Thyroid gland (tissue), 4 donors: Measurements from ENCODE around the gene DCXR.

Experiments used
- CTCF ChIP-seq, 6 experiments: fragments of 200-600 bp in 3 of 6; fragments of 450-650 bp in 3 of 6; sonication (generic) in 3 of 6; IDR thresholded peaks; one replicate each; pipeline ENCODE4 v1.5.1; 2016 to 2019; ENCODE audit warnings: antibody characterized with exemption in 6 of 6, mild to moderate bottlenecking in 2 of 6, inconsistent platforms in 1 of 6, moderate library complexity in 1 of 6
- POLR2A ChIP-seq, 2 donors: fragments of 450-650 bp; IDR thresholded peaks; one replicate each; pipeline ENCODE4 v1.6.1; 2017; ENCODE audit warnings: antibody characterized with exemption in 2 of 2, mild to moderate bottlenecking in 2 of 2, moderate library complexity in 1 of 2

DNA sequence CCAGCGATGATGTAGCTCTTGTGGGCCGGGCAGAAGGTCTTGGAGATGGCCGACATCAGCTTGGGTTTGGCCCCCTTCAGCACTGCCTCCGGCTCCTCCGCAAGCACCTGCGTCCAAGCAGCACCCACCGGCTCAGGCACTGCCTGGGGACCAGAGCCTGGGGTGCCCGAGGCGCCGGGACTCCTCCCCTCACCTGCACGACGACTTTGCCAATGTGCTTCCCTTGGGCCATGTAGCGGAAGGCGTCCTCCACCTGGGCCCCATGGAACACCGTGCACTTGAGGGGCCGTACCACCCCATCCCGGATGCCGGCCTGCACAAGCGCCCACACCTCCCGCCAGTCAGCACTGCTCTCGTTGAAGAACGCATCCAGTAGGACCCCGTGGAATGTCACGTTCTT is 45.5 kb upstream of the DCXR start:
- no peak for TF ChIP-seq CTCF (IDR thresholded peaks at IDR 0.05)
- no peak for TF ChIP-seq POLR2A (IDR thresholded peaks at IDR 0.05)
